Loucy (cell line): Measurements from ENCODE around the gene ASMT.

Experiments
- CTCF ChIP-seq: fragments of 200-600 bp; sonication (generic); conservative IDR thresholded peaks from 2 replicates; pipeline ENCODE4 v1.5.1; 2014; ENCODE audit warnings: mild to moderate bottlenecking, antibody characterized with exemption, low read length
- EZH2phosphoT487 ChIP-seq: fragments of 200-600 bp; IDR thresholded peaks from 2 replicates; pipeline ENCODE4 v1.6.1; 2018; ENCODE audit warnings: antibody characterized with exemption, mild to moderate bottlenecking, moderate library complexity, borderline replicate concordance

DNA sequence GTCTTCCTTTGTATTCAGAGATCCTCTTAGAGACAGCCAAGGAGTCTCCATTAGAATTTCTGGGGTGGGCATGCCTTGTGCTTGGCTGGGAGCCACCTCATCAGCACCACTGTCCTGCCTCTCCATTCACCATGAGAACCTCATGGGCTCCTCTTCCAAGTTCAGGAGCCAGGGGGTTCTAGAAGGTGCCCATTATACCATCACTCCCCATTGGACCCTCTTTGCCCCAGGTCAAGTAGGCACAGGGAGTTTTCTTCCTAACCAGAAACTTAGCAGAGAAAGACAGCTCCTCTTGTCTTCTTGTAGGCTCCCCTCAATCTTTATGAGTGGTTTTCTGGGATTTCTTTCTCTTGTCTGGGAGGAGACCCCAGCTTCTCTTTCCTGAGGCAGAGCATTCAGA, 31.1 kb downstream of the ASMT start:
- TF ChIP-seq CTCF = no peak
- no peak for TF ChIP-seq EZH2phosphoT487
